SH-SY5Y (cell line): Measurements from ENCODE around the gene SLC10A7.

ENCODE experiments used
- GATA2 ChIP-seq: IDR thresholded peaks from 2 replicates; pipeline ENCODE4 v1.6.1; 2011; ENCODE audit warnings: mild to moderate bottlenecking, low read depth, low read length
- GATA3 ChIP-seq: IDR thresholded peaks from 2 replicates; pipeline ENCODE4 v1.6.1; 2011; ENCODE audit warnings: low read depth, mild to moderate bottlenecking, low read length, moderate library complexity

DNA sequence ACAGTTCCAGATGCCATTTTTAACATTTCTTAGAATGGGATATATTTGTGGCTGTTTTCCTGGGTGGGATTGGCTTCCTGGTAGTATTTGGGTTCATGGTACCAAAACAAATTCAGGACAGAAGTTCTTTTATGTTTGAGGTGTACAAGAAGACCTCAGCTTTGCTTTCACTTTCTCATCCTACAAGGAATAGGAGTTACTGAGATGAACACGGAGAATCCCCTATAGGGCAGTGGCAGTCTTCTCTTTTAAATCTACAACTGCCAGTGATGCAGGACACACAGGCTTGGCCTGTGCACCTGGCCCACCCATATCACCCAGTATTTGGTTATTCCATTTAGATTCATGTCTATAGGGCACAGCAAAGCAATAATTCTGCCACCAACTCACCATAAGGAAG, 35.2 kb downstream of the SLC10A7 start:
- TF ChIP-seq GATA2 (no peak), GATA3 (no peak)
